Motor neuron (in vitro differentiated cells): ENCODE measurements around the gene ISCA2. TPM values are rescaled to one million over a fixed set of nuclear protein-coding genes. Genes with fewer than 3 reads are reported as not detected.

Experiments used
- ATAC-seq, 8 experiments: fragments of 200-7000 bp; cut with Tn5 transposase; replicated peaks in 6 of 8; 2 replicates each; pipeline ENCODE4 v1.8.0; 2021; ENCODE audit warnings: mild to moderate bottlenecking in 8 of 8, moderate library complexity in 8 of 8
- H3K27ac ChIP-seq, 2 donors: fragments of 250-450 bp; sonication (Bioruptor Pico); 2 replicates each; pipeline ENCODE4 v1.9.0; 2021; ENCODE audit warnings: antibody characterized with exemption in 2 of 2, mild to moderate bottlenecking in 2 of 2, moderate library complexity in 1 of 2
- H3K4me1 ChIP-seq, 2 donors: fragments of 250-450 bp; sonication (Bioruptor Pico); replicated peaks in 1 of 2; 2 replicates each; pipeline ENCODE4 v1.6.1; 2021; ENCODE audit warnings: antibody characterized with exemption in 2 of 2, mild to moderate bottlenecking in 2 of 2, moderate library complexity in 1 of 2
- H3K4me3 ChIP-seq, 5 donors: fragments of 250-450 bp; sonication (Bioruptor Pico); 2 replicates each; pipeline ENCODE4 v1.9.0; 2021; ENCODE audit warnings: antibody characterized with exemption in 5 of 5, mild to moderate bottlenecking in 5 of 5, moderate library complexity in 4 of 5
- WGBS, 10 experiments: fragments of 450-650 bp; shearing (Covaris generic); methylation state at CpG; one replicate each; pipeline ENCODE4 v1.0.0; 2022; 5-methylcytosine and 5-hydroxymethylcytosine counted together
- in situ Hi-C, 9 experiments: fragments of 400-800 bp; cut with MboI; loops; one replicate each; pipeline ENCODE4 v1.15.0; 2021; ENCODE audit warnings: low sequenced_read_pairs in 9 of 9, low pct_unique_long_range_greater_than_20kb in 2 of 9; ENCODE audit not compliant: unreplicated experiment in 9 of 9
- total RNA-seq, 8 experiments: library from RNA; unstranded; fragments of 300-600 nt; gene quantifications; 2 replicates each; pipeline versions ENCODE4 v1.2.3 to v1.2.4, GENCODE V29; 2022

Gene ISCA2
- total RNA-seq, 8 experiments from 2014 or later: 14.9 to 30.4 (median 18.9) TPM

GRCh38 chr14:74504412-74504811 is 10.8 kb downstream of the ISCA2 start:
- 60 to 100% (median 77%) methylated on average over 1 to 4 of the region's 4 CpGs; no CpG with 5 or more reads in 5 of the 10 experiments for WGBS, 10 experiments
- H3K4me3 ChIP-seq: no peak overlapping the region
- no peak for ATAC-seq
- H3K27ac ChIP-seq: no peak overlapping the region
- in situ Hi-C loops: loop anchor here in 1 of 9 experiments (25.0 kb wide), 1 partner anchor 108 kb away; the partner anchor contains the start of gene LTBP2
- H3K4me1 ChIP-seq: peaks cover 18 to 34% of the 10 kb centered on the region in 2 donors

- H3K27ac ChIP-seq: no peak overlapping the region
- no peak overlapping the region for H3K4me3 ChIP-seq
- peaks cover 24 to 40% of the 10 kb centered on the region in 2 donors for H3K4me1 ChIP-seq
- 0 to 100% (median 92%) methylated on average over 1 to 6 of the region's 20 CpGs; no CpG with 5 or more reads in 4 of the 10 experiments for WGBS, 10 experiments
- no peak for ATAC-seq
- in situ Hi-C loops: loop anchor here in 1 of 9 experiments (25.0 kb wide), 1 partner anchor 107 kb away; the partner anchor contains the start of gene LTBP2
These were observed 11.5 kb downstream of the ISCA2 start for GRCh38 chr14:74504874-74505720.

GRCh38 chr14:74505831-74506230 is 12.3 kb downstream of the ISCA2 start:
- Histone ChIP-seq H3K27ac (no peak overlapping the region), H3K4me3 (no peak overlapping the region), H3K4me1 (peaks cover 31 to 44% of the 10 kb centered on the region in 2 donors)
- ATAC-seq: no peak
- 40 to 100% (median 95%) methylated on average over 1 to 4 of the region's 17 CpGs; no CpG with 5 or more reads in 6 of the 10 experiments for WGBS, 10 experiments
- in situ Hi-C loops: loop anchor here in 1 of 9 experiments (25.0 kb wide), 1 partner anchor 106 kb away; the partner anchor contains the start of gene LTBP2

GRCh38 chr14:74506411-74506851 is 12.9 kb downstream of the ISCA2 start:
- H3K4me3 ChIP-seq: no peak overlapping the region
- no peak overlapping the region for H3K27ac ChIP-seq
- in situ Hi-C loops: loop anchor here in 1 of 9 experiments (25.0 kb wide), 1 partner anchor 106 kb away; the partner anchor contains the start of gene LTBP2
- H3K4me1 ChIP-seq: peaks cover 34 to 44% of the 10 kb centered on the region in 2 donors
- no peak for ATAC-seq
- WGBS, 10 experiments: 75 to 100% (median 83%) methylated on average over 1 to 7 of the region's 13 CpGs; no CpG with 5 or more reads in 6 of the 10 experiments

GRCh38 chr14:74507085-74507484 is 13.5 kb downstream of the ISCA2 start:
- peaks cover 31 to 37% of the 10 kb centered on the region in 2 donors for H3K4me1 ChIP-seq
- H3K27ac ChIP-seq: no peak overlapping the region
- H3K4me3 ChIP-seq: no peak overlapping the region
- 34 to 100% (median 70%) methylated on average over 1 to 7 of the region's 8 CpGs; no CpG with 5 or more reads in 3 of the 10 experiments for WGBS, 10 experiments
- in situ Hi-C loops: loop anchor here in 1 of 9 experiments (25.0 kb wide), 1 partner anchor 105 kb away; the partner anchor contains the start of gene LTBP2
- ATAC-seq: no peak

GRCh38 chr14:74507840-74508239 is 14.3 kb downstream of the ISCA2 start:
- no CpG with 5 or more reads among the region's 5 CpGs for WGBS, 10 experiments
- in situ Hi-C loops: loop anchor here in 1 of 9 experiments (25.0 kb wide), 1 partner anchor 104 kb away; the partner anchor contains the start of gene LTBP2
- ATAC-seq: no peak
- H3K4me1 ChIP-seq: peaks cover 31 to 37% of the 10 kb centered on the region in 2 donors
- H3K4me3 ChIP-seq: no peak overlapping the region
- no peak overlapping the region for H3K27ac ChIP-seq

- no peak overlapping the region for H3K27ac ChIP-seq
- H3K4me3 ChIP-seq: no peak overlapping the region
- ATAC-seq: peak in 2 of 8 experiments; percentile 24 to 67
- peaks cover 31 to 37% of the 10 kb centered on the region in 2 donors for H3K4me1 ChIP-seq
- in situ Hi-C loops: loop anchor here in 1 of 9 experiments (25.0 kb wide), 1 partner anchor 104 kb away; the partner anchor contains the start of gene LTBP2
- WGBS, 10 experiments: 20 to 87% (median 68%) methylated on average over 1 to 9 of the region's 15 CpGs; no CpG with 5 or more reads in 7 of the 10 experiments
These were observed 14.7 kb downstream of the ISCA2 start for GRCh38 chr14:74508292-74508731.

GRCh38 chr14:74508844-74509428 is 15.4 kb downstream of the ISCA2 start:
- Histone ChIP-seq H3K4me1 (peaks cover 31 to 40% of the 10 kb centered on the region in 2 donors), H3K27ac (no peak overlapping the region), H3K4me3 (no peak overlapping the region)
- no peak for ATAC-seq
- WGBS, 10 experiments: 100% methylated on average over 1 of the region's 13 CpGs; no CpG with 5 or more reads in 9 of the 10 experiments
- in situ Hi-C loops: loop anchor here in 1 of 9 experiments (25.0 kb wide), 1 partner anchor 103 kb away; the partner anchor contains the start of gene LTBP2

- Histone ChIP-seq H3K27ac (peak overlapping the region in 1 of 2 donors; percentile 70), H3K4me1 (peaks cover 31 to 47% of the 10 kb centered on the region in 2 donors), H3K4me3 (no peak overlapping the region)
- in situ Hi-C loops: loop anchor here in 1 of 9 experiments (25.0 kb wide), 1 partner anchor 103 kb away; the partner anchor contains the start of gene LTBP2
- ATAC-seq: no peak
- WGBS, 10 experiments: 60 to 100% (median 83%) methylated on average over 1 to 3 of the region's 10 CpGs; no CpG with 5 or more reads in 5 of the 10 experiments
These were observed 16.1 kb downstream of the ISCA2 start for GRCh38 chr14:74509587-74510222.

- WGBS, 10 experiments: 20 to 100% (median 36%) methylated on average over 1 to 6 of the region's 21 CpGs; no CpG with 5 or more reads in 3 of the 10 experiments
- peak in 7 of 8 experiments; percentile 42 to 82 (median 72) for ATAC-seq
- Histone ChIP-seq H3K4me3 (no peak overlapping the region), H3K4me1 (peaks cover 31 to 51% of the 10 kb centered on the region in 2 donors), H3K27ac (peak overlapping the region; percentile 32 to 70)
- in situ Hi-C loops: loop anchor here in 1 of 9 experiments (25.0 kb wide), 1 partner anchor 102 kb away; the partner anchor contains the start of gene LTBP2
These were observed 16.8 kb downstream of the ISCA2 start for GRCh38 chr14:74510223-74510931.

- peak overlapping the region; percentile 32 to 50 for H3K27ac ChIP-seq
- WGBS, 10 experiments: 13 to 97% (median 52%) methylated on average over 2 to 5 of the region's 10 CpGs; no CpG with 5 or more reads in 6 of the 10 experiments
- peak in 5 of 8 experiments; percentile 2 to 96 (median 54) for ATAC-seq
These were observed 17.4 kb downstream of the ISCA2 start for GRCh38 chr14:74510959-74511409.

More at GRCh38 chr14:74510959-74511409, 17.4 kb downstream of the ISCA2 start:
- in situ Hi-C loops: loop anchor here in 1 of 9 experiments (25.0 kb wide), 1 partner anchor 101 kb away; the partner anchor contains the start of gene LTBP2
- H3K4me3 ChIP-seq: no peak overlapping the region
- peaks cover 31 to 51% of the 10 kb centered on the region in 2 donors for H3K4me1 ChIP-seq
